ENCODE results near the gene PGRMC2. TPM values are rescaled to one million over a fixed set of nuclear protein-coding genes. Genes with fewer than 3 reads are reported as not detected.

Gene PGRMC2
- total and polyA plus RNA-seq, 2 experiments from 2014 or later, result 14.0 to 38.9 TPM

DNA sequence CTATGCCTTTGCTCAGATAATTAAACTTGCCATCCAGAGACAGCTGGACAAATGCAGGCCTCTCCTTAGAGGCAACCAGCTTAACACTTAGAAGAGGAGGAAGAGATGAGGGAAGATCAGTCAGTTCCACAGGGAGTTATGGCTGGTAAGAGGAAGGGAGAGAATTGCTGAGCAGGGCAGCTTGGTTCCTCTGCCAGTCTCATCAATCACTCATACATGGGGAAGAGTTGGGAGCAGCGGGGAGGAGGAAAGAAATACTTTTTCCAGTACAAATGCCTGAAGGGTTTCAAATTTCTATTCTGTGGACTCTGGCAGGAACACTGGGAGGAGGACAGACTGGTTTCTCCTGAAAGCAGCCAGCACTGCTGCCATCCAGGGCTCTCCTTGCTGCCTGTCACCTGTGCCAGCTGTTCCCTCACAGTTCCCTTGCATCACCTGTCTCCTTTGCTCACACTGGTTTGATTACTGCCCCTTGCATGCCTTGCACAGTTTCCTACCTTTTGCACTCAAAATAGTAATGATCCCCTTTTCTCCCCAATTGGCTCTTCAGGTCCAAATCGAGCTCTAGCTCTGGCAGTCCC is 59.5 kb downstream of the PGRMC2 start:
- Histone ChIP-seq H3K27me3 (no peaks in the 10 kb centered on the region), H3K36me3 (no peaks in the 10 kb centered on the region), H3K4me1 (ENCODE audit: low read depth) (no peaks in the 10 kb centered on the region), H3K4me3 (no peak overlapping the region), H3K27ac (no peak overlapping the region), H3K9me3 (ENCODE audit: low read depth) (no peaks in the 10 kb centered on the region)
- TF ChIP-seq, protein P1, sequence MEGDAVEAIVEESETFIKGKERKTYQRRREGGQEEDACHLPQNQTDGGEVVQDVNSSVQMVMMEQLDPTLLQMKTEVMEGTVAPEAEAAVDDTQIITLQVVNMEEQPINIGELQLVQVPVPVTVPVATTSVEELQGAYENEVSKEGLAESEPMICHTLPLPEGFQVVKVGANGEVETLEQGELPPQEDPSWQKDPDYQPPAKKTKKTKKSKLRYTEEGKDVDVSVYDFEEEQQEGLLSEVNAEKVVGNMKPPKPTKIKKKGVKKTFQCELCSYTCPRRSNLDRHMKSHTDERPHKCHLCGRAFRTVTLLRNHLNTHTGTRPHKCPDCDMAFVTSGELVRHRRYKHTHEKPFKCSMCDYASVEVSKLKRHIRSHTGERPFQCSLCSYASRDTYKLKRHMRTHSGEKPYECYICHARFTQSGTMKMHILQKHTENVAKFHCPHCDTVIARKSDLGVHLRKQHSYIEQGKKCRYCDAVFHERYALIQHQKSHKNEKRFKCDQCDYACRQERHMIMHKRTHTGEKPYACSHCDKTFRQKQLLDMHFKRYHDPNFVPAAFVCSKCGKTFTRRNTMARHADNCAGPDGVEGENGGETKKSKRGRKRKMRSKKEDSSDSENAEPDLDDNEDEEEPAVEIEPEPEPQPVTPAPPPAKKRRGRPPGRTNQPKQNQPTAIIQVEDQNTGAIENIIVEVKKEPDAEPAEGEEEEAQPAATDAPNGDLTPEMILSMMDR (IDR thresholded peaks at IDR 0.05; ENCODE audit: low read depth, low read length), result no peak
- no peak for DNase-seq (ENCODE audit: low read depth in 1 of 2, low spot score in 1 of 2)

- TF ChIP-seq, protein P1 (IDR thresholded peaks at IDR 0.05; ENCODE audit: low read depth, low read length), result no peak
- Histone ChIP-seq H3K9me3 (ENCODE audit: low read depth) (no peaks in the 10 kb centered on the region), H3K27ac (no peak overlapping the region), H3K4me1 (ENCODE audit: low read depth) (no peaks in the 10 kb centered on the region), H3K27me3 (no peaks in the 10 kb centered on the region), H3K36me3 (no peaks in the 10 kb centered on the region), H3K4me3 (no peak overlapping the region)
- DNase-seq (ENCODE audit: low read depth in 1 of 2, low spot score in 1 of 2), result peak; percentile 50 to 60
Observed at GRCh38 chr4:128225148-128225547, 62.5 kb downstream of the PGRMC2 start.

DNA sequence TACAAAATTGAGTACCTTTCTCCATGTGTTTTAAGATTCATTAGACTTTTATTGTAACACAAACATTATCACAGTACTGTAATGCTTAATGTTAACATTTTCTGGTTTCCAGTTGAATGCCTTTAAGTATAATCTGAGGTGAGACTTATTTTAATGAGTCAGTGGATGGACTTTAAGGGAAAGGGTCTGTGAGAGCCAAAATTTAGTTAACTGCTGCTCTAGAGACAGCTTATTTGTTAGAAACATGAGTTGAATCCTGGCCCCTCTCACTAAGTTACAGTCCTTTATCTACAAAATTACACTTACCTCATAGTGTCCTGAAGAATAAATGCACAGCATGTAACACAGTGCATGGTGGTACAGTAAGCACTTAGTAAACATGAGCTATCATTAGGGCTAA is 66.0 kb downstream of the PGRMC2 start:
- Histone ChIP-seq H3K9me3 (ENCODE audit: low read depth) (no peaks in the 10 kb centered on the region), H3K27me3 (no peaks in the 10 kb centered on the region), H3K4me3 (no peak overlapping the region), H3K4me1 (ENCODE audit: low read depth) (no peaks in the 10 kb centered on the region), H3K27ac (no peak overlapping the region), H3K36me3 (no peaks in the 10 kb centered on the region)
- TF ChIP-seq, protein P1 (IDR thresholded peaks at IDR 0.05; ENCODE audit: low read depth, low read length), result no peak
- DNase-seq (ENCODE audit: low read depth in 1 of 2, low spot score in 1 of 2), result no peak

DNA sequence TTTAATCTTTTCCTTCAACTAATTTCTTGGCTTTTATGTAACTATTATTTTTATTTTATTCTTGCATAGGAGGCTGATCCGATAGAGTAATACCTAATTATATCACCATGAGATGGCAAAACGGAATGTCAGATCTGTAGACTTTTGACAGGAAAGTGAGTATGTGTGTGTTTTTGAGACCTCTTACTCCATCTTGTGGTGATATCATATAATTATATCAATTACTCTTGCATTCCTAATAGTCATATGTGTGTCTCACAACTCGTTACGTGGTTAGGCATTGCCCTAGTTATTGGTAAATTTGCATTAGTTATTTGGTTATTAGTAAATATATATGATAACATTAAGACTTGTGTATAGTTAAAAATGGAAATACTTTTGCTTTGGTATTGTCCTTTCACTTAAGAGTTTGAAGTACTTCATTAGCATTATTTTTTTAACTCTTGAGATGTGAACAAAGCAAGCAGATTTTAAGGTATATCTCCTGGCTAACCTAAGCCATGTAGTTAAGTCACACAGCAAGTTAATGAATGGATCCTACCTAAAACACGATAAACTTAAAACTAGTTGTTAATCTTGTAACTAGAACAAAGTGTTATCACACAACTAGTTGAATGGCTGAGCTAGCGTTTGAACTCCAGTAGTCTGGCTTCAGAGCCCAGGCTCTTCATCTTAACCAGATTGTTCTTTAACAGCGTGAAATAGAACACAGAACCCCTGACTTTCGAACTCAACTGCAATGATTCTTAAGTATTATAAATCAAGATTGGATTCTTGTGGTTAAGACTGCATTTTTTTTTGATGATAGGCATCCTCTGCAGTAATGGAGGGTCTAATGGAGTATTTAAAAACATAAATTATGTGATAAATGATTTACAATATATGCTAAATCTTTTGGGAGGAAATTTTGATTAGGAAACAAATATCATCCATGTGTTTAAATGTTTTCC is 67.1 kb downstream of the PGRMC2 start:
- TF ChIP-seq, protein P1 (IDR thresholded peaks at IDR 0.05; ENCODE audit: low read depth, low read length), result peak; percentile 27
- no peak overlapping the region for H3K27ac ChIP-seq
- H3K4me3 ChIP-seq, result no peak overlapping the region
- H3K9me3 ChIP-seq (ENCODE audit: low read depth), result no peaks in the 10 kb centered on the region
- no peaks in the 10 kb centered on the region for H3K4me1 ChIP-seq (ENCODE audit: low read depth)
- H3K36me3 ChIP-seq, result no peaks in the 10 kb centered on the region
- DNase-seq (ENCODE audit: low read depth in 1 of 2, low spot score in 1 of 2), result peak in 1 of 2 donors; percentile 62
- H3K27me3 ChIP-seq, result no peaks in the 10 kb centered on the region

Other genes with a start within 250 kb of the PGRMC2 start
- 10.9 and 16.7 TPM in 2 replicates for gene LARP1B, start 226.5 kb downstream of the PGRMC2 start, total RNA-seq
- gene LARP1B, start 226.5 kb downstream of the PGRMC2 start, polyA plus RNA-seq, result 5.8 and 12.2 TPM in 2 replicates

All from cardiac muscle cell (in vitro differentiated cells and primary cell).